ENCODE measurements around the gene ARID1B.

Gene ARID1B

GRCh38 chr6:157066781-157067491 lies 289.8 kb downstream of the ARID1B start:
- DNase-seq (ENCODE audit: extremely low read depth in 1 of 2, low read depth in 1 of 2): no peak

GRCh38 chr6:157067507-157067906 lies 290.3 kb downstream of the ARID1B start:
- no peak for DNase-seq (ENCODE audit: extremely low read depth in 1 of 2, low read depth in 1 of 2)

- DNase-seq (ENCODE audit: extremely low read depth in 1 of 2, low read depth in 1 of 2): no peak
These were observed 291.6 kb downstream of the ARID1B start for GRCh38 chr6:157068691-157069324.

GRCh38 chr6:157069585-157069984 lies 292.4 kb downstream of the ARID1B start:
- DNase-seq (ENCODE audit: extremely low read depth in 1 of 2, low read depth in 1 of 2): no peak

GRCh38 chr6:157070403-157071107 lies 293.4 kb downstream of the ARID1B start:
- DNase-seq (ENCODE audit: extremely low read depth in 1 of 2, low read depth in 1 of 2): no peak

- no peak for DNase-seq (ENCODE audit: extremely low read depth in 1 of 2, low read depth in 1 of 2)
These were observed 294.9 kb downstream of the ARID1B start for GRCh38 chr6:157072128-157072527.

- no peak for DNase-seq (ENCODE audit: extremely low read depth in 1 of 2, low read depth in 1 of 2)
These were observed 296.4 kb downstream of the ARID1B start for GRCh38 chr6:157073596-157073995.

GRCh38 chr6:157074969-157075368 lies 297.8 kb downstream of the ARID1B start:
- no peak for DNase-seq (ENCODE audit: extremely low read depth in 1 of 2, low read depth in 1 of 2)

- DNase-seq (ENCODE audit: extremely low read depth in 1 of 2, low read depth in 1 of 2): no peak
These were observed 298.6 kb downstream of the ARID1B start for GRCh38 chr6:157075549-157076450.

GRCh38 chr6:157076451-157076822 lies 299.3 kb downstream of the ARID1B start:
- no peak for DNase-seq (ENCODE audit: extremely low read depth in 1 of 2, low read depth in 1 of 2)

GRCh38 chr6:157077251-157077650 lies 300.1 kb downstream of the ARID1B start:
- DNase-seq (ENCODE audit: extremely low read depth in 1 of 2, low read depth in 1 of 2): no peak

- DNase-seq (ENCODE audit: extremely low read depth in 1 of 2, low read depth in 1 of 2): no peak
These were observed 301.1 kb downstream of the ARID1B start for GRCh38 chr6:157078326-157078725.

- no peak for DNase-seq (ENCODE audit: extremely low read depth in 1 of 2, low read depth in 1 of 2)
These were observed 302.1 kb downstream of the ARID1B start for GRCh38 chr6:157079277-157079676.

- DNase-seq (ENCODE audit: extremely low read depth in 1 of 2, low read depth in 1 of 2): no peak
These were observed 302.6 kb downstream of the ARID1B start for GRCh38 chr6:157079771-157080170.

- no peak for DNase-seq (ENCODE audit: extremely low read depth in 1 of 2, low read depth in 1 of 2)
These were observed 303.8 kb downstream of the ARID1B start for GRCh38 chr6:157080986-157081391.

- DNase-seq (ENCODE audit: extremely low read depth in 1 of 2, low read depth in 1 of 2): no peak
These were observed 306.2 kb downstream of the ARID1B start for GRCh38 chr6:157083343-157083742.

- no peak for DNase-seq (ENCODE audit: extremely low read depth in 1 of 2, low read depth in 1 of 2)
These were observed 309.5 kb downstream of the ARID1B start for GRCh38 chr6:157086632-157087031.

GRCh38 chr6:157087974-157088373 lies 310.8 kb downstream of the ARID1B start:
- no peak for DNase-seq (ENCODE audit: extremely low read depth in 1 of 2, low read depth in 1 of 2)

GRCh38 chr6:157088841-157089240 lies 311.7 kb downstream of the ARID1B start:
- DNase-seq (ENCODE audit: extremely low read depth in 1 of 2, low read depth in 1 of 2): no peak

- DNase-seq (ENCODE audit: extremely low read depth in 1 of 2, low read depth in 1 of 2): no peak
These were observed 312.1 kb downstream of the ARID1B start for GRCh38 chr6:157089258-157089657.

- no peak for DNase-seq (ENCODE audit: extremely low read depth in 1 of 2, low read depth in 1 of 2)
These were observed 312.7 kb downstream of the ARID1B start for GRCh38 chr6:157089851-157090250.
